ENCODE measurements around the gene RRP1B.
"Not testable (repeated sequence)": the region's sequence is repeated elsewhere in the genome, so short reads cannot be mapped to it uniquely, and the experiment has no call there.

RRP1B gene

GRCh38 chr21:43640400-43640799 lies 19.0 kb upstream of the RRP1B start:
- FAIRE-seq, result no peak
- DNase-seq (ENCODE audit: low spot score), result no peak

DNA sequence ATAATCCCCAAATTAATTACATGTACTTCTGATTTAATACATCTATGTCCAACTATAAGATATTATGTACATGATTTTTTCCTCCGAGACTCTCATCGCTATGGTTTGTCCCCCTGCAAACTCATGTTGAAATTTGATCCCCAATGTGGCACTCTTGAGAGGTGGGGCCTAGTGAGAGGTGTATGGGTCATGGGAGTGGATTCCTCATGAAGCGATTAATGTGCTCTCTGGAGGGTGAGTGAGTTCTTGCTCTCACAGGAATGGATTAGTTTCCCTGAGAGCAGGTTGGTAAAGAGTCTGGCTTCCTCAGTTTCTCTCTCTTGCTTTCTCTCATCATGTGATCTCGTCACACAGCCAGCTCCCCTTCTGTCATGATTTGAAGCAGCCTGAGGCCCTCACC lies 16.2 kb upstream of the RRP1B start:
- DNase-seq (ENCODE audit: low spot score) (no peak), FAIRE-seq (no peak)

DNA sequence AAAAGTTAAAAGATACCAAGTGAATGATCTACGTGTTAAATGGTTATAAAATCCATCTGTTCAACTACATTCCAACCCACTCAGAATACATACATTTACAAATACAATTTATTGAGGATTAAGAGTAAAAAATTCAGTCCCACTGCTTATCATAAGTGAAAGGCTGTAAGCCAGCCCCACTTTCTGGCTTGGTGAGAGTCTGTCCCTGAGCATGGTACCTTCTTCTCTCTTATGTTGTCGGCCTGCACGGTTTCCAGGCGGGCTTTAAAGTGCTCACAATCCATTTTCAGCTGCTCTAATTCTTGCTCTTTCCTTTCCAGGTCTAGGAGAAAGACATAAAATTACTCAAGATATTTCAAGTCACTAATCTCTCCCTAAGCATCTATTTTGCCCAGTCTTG lies 15.3 kb upstream of the RRP1B start:
- no peak for FAIRE-seq
- no peak for DNase-seq (ENCODE audit: low spot score)

- FAIRE-seq (no peak), DNase-seq (ENCODE audit: low spot score) (no peak)
Measured at GRCh38 chr21:43644609-43645008, 14.8 kb upstream of the RRP1B start.

DNA sequence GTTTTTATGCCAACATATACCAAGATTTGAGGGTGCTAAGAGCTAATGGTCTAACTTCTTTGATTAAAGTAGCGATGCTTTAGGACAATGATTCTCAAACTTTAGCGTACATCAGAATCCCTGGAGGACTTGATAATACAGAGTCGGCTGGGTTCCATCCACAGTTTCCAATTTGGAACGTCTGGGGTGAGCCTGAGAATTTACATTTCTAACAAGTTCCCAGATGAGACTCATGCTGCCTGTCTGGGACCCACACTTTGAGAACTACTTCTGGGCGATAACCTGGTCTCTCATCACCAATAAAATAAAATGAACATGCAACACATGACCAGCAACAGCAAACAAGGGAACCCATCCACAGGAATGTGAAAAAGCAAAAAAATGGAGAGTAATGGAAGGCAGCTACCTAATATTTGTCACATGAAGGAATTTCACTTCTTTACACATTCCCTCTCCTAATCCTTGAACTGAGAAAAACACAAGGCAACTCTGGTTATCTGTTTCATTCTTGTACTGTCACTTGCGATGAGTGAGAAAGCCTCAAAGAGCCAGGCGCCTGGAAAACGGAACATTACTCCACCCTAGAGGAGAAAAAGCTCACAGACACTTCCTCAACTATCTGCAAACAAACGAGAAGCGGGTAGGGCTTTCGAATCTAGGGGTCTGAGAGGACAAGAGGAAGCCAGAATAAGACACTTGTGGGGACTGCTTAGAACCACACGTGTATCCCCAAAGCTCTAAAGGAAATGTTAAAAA lies 14.0 kb upstream of the RRP1B start:
- FAIRE-seq, result no peak
- peak; percentile 54 for DNase-seq (ENCODE audit: low spot score)

DNA sequence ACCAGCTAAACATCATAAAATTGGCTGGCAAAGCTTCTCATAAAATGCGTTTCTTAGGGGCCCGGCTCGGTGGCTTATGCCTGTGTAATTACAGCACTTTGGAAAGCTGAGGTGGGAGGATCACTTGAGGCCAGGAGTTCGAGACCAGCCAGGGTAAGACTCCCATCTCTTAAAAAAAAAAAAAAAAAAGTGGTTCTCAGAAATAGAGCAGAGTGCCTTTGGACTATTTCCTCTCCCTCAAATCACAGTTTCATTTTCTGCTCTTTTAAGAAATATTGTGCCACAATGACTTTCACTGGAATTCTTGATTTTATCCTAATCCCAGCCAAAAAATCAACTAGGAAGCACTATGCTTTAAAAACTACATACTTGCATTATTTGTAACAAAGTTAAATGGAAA lies 13.4 kb upstream of the RRP1B start:
- FAIRE-seq, result no peak

GRCh38 chr21:43646550-43647260 lies 12.7 kb upstream of the RRP1B start:
- FAIRE-seq, result no peak
- DNase-seq (ENCODE audit: low spot score), result peak; percentile 84

More for the DNA sequence above, 13.4 kb upstream of the RRP1B start:
- no peak for DNase-seq (ENCODE audit: low spot score)

DNA sequence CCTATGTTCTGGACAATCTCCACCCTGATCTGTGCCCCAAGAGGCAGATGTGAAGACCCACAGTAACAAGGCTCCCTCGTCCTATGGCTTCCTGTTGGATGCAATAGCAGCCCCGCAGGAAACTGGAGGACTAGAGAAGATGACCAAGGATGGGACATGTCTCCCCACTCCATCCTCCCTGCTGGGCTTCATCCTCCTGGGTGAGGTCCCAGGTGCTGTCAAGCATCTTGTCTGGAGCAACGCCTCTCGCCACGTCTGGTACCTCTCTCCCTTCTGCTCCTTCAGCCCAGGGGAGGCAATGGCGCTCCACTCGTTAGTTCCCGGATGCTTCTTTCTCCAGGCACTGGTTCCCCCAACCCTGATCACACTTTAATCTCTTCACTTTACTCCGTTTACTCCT lies 11.2 kb upstream of the RRP1B start:
- DNase-seq (ENCODE audit: low spot score) (no peak), FAIRE-seq (no peak)

DNA sequence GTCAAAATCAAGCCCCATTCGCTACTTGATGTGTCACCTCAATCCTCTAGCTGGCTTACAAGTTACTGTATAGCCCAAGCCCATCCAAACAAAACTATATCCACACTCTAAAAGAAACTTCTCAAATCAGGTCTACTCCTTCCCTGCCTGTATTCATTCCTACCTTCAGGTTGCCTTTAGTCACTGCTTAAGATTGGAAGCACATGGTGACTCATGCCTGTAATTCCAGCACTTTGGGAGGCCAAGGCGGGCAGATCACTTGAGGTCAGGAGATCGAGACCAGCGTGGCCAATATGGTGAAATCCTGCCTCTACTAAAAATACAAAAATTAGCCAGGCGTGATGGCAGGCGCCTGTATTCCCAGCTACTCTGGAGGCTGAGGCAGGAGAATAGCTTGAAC lies 7.4 kb upstream of the RRP1B start:
- not testable (repeated sequence) for FAIRE-seq; DNase-seq (ENCODE audit: low spot score)

DNA sequence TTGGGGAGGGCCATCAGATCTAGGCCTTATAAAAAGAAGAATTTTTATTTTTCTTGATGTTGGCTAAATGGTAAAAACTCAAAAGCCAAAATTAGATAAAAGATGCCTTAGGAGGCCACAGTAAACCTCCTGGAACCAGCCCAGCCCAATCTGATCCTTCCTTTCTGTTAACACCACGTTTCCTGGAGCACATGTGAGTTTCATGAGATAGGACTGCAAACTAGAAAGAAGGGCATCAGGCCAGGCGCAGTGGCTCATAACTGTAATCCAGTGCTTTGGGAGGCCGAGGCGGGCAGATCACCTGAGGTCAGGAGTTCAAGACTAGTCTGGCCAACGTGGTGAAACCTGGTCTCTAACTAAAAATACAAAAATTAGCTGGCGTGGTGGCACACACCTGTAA lies 6.7 kb upstream of the RRP1B start:
- no peak for FAIRE-seq
- no peak for DNase-seq (ENCODE audit: low spot score)

DNA sequence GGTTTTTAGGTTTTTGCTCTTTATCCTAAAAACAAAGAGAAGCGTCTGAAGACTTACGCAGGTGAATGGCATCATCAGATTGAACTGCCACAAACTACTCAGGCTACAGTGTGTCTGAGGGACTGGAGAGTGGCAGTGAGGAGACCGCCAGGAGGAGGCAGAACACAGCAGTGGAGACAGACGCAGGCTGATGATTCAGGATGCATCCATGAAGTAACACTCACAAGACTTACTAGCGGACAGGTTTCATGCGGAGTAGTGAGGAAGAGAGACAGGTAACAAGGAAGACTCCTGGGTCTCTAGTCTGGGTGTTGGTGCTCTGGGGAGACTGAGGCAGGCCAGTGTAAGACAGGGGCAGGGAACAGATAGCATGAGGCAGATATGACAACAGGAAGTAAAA lies 5.7 kb upstream of the RRP1B start:
- FAIRE-seq, result no peak
- no peak for DNase-seq (ENCODE audit: low spot score)

GRCh38 chr21:43654806-43655489 lies 4.4 kb upstream of the RRP1B start:
- DNase-seq (ENCODE audit: low spot score) (no peak), FAIRE-seq (no peak)

- no peak for DNase-seq (ENCODE audit: low spot score)
Measured at GRCh38 chr21:43657355-43658087, 1.8 kb upstream of the RRP1B start.

GRCh38 chr21:43658088-43658741 lies 1.1 kb upstream of the RRP1B start:
- DNase-seq (ENCODE audit: low spot score) (no peak), FAIRE-seq (no peak)

More at GRCh38 chr21:43657355-43658087, 1.8 kb upstream of the RRP1B start:
- FAIRE-seq, result no peak

- DNase-seq (ENCODE audit: low spot score) (no peak), FAIRE-seq (no peak)
Measured at GRCh38 chr21:43658769-43659135, 608 bp upstream of the RRP1B start.

DNA sequence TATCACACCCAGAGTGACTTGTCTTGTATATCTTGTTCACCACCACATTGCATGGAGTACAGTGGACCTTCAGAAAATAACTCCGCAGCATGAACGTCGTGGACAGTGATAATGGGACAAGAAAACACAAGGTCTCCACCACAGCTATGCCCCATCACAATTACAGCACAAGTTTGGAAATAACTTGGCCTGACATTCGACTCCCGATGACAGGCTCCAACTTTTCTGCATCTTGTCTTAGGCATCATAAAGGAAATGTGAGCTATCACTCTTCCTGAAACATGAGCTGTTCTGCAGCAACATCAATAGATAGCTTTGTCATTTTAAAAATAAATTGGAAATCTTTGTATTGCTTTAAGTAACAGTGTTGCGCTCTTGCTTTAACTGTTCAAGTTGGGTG lies 2.9 kb downstream of the RRP1B start:
- FAIRE-seq (no peak), DNase-seq (ENCODE audit: low spot score) (no peak)

DNA sequence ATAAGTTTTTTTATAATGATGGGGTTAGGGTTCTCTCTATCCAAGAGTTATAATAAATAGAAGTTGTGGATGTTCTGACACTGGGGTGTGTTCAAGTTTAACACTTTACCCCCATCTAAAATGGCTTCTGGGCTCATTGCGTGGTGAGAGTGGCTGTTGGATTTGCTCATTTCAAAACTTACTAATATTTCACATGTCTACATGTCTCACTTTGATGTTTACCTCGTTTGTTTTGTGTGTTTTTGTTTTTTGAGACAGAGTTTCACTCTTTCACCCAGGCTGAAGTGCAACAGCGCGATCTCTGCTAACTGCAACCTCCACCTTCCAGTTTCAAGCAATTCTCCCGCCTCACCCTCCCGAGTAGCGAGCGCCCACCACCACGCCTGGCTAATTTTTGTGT lies 3.7 kb downstream of the RRP1B start:
- FAIRE-seq, result no peak
- DNase-seq (ENCODE audit: low spot score), result no peak

GRCh38 chr21:43664358-43664757 lies 5.0 kb downstream of the RRP1B start:
- DNase-seq (ENCODE audit: low spot score) (no peak), FAIRE-seq (no peak)

DNA sequence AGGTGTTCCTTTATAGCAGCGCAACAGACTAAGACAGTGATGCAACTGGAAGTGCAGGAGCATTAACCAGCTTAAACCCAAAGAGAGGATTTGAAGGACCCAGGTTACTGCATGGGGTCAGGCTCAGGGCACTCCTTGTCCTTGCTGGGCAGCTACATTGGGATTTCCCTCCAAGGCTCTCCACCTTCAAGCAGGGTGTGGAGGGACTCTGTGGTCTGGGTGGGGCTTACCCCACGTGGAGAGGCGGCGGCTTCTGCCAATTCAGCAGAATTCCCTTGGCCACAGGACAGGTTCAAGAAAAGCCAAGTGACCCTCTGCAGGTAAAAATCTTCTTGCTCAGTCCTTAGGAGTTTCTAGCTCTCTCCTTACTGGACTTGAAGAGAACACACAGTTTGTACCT lies 6.5 kb downstream of the RRP1B start:
- FAIRE-seq (no peak), DNase-seq (ENCODE audit: low spot score) (no peak)

DNA sequence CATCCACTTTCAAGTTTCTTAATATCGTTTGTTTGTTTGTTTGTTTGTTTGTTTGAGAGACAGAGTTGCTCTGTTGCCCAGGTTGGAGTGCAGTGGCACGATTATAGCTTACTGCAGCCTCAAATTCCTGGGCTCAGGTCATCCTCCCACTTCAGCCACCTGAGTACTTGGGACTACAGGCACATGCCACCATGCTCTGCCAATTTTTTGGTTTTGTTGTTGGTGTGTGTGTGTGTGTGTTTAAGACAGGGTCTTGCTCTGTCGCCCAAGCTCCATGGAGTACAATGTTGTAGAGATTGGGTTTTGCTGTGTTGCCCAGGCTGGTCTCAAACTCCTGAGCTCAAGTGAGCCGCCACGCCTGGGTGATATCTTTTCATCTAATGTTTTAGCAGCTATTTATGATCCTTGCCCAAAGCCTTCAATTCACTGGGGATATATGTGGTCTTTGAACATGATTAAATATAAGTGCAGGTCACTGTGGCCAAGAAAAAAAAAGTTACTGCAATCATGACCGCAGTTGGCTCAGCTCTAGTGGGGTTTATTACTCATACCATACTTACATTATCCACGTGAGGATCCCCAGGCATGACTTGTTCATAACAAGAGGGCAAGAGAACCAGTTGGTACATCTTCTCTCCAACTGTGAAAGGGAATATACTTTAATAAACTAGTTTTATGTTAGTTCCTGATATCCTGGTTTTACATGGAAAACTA lies 8.0 kb downstream of the RRP1B start:
- FAIRE-seq (no peak), DNase-seq (ENCODE audit: low spot score) (no peak)
